HL-60 (cell line): ENCODE measurements around the gene TESK2.

ENCODE experiments used
- DNase-seq, 2 experiments: peaks; one replicate each; pipeline ENCODE4 v3.0.0-alpha.2; 2010 to 2020; ENCODE audit warnings: low read depth in 1 of 2, low spot score in 1 of 2
- H3K27ac ChIP-seq: fragments of 250-450 bp; sonication (Bioruptor Pico); replicated peaks from 2 replicates; pipeline ENCODE4 v1.5.1; 2020; ENCODE audit warnings: mild to moderate bottlenecking, moderate library complexity
- H3K27me3 ChIP-seq: fragments of 250-450 bp; sonication (Bioruptor Pico); 2 replicates; pipeline ENCODE4 v1.5.1; 2021; ENCODE audit warnings: mild to moderate bottlenecking, moderate library complexity; ENCODE audit not compliant: insufficient read depth, poor library complexity, severe bottlenecking
- H3K4me3 ChIP-seq: replicated peaks from 2 replicates; pipeline ENCODE4 v1.5.1; 2011; ENCODE audit warnings: mild to moderate bottlenecking, control low read depth, low read length; ENCODE audit not compliant: insufficient read depth
- CTCF ChIP-seq: IDR thresholded peaks from one replicate; pipeline ENCODE4 v1.5.1; 2011; ENCODE audit warnings: low read length, control low read depth, inconsistent platforms; ENCODE audit not compliant: insufficient read depth
- GABPA ChIP-seq: IDR thresholded peaks from 2 replicates; pipeline ENCODE4 v1.6.1; 2012; ENCODE audit warnings: low read depth
- POLR2AphosphoS5 ChIP-seq: IDR thresholded peaks from 2 replicates; pipeline ENCODE4 v1.6.1; 2012; ENCODE audit warnings: low read depth
- SPI1 ChIP-seq: IDR thresholded peaks from 2 replicates; pipeline ENCODE4 v1.6.1; 2012; ENCODE audit warnings: low read depth, mild to moderate bottlenecking, borderline replicate concordance
- TF ChIP-seq, protein P1 (sequence below): IDR thresholded peaks from 2 replicates; pipeline ENCODE4 v1.6.1; 2012; ENCODE audit warnings: low read depth; ENCODE audit not compliant: insufficient replicate concordance

Gene TESK2

GRCh38 chr1:45437323-45437722 lies 53.6 kb downstream of the TESK2 start:
- TF ChIP-seq GABPA (no peak), CTCF (no peak), SPI1 (peak; percentile 80), POLR2AphosphoS5 (no peak)
- TF ChIP-seq, protein P1, sequence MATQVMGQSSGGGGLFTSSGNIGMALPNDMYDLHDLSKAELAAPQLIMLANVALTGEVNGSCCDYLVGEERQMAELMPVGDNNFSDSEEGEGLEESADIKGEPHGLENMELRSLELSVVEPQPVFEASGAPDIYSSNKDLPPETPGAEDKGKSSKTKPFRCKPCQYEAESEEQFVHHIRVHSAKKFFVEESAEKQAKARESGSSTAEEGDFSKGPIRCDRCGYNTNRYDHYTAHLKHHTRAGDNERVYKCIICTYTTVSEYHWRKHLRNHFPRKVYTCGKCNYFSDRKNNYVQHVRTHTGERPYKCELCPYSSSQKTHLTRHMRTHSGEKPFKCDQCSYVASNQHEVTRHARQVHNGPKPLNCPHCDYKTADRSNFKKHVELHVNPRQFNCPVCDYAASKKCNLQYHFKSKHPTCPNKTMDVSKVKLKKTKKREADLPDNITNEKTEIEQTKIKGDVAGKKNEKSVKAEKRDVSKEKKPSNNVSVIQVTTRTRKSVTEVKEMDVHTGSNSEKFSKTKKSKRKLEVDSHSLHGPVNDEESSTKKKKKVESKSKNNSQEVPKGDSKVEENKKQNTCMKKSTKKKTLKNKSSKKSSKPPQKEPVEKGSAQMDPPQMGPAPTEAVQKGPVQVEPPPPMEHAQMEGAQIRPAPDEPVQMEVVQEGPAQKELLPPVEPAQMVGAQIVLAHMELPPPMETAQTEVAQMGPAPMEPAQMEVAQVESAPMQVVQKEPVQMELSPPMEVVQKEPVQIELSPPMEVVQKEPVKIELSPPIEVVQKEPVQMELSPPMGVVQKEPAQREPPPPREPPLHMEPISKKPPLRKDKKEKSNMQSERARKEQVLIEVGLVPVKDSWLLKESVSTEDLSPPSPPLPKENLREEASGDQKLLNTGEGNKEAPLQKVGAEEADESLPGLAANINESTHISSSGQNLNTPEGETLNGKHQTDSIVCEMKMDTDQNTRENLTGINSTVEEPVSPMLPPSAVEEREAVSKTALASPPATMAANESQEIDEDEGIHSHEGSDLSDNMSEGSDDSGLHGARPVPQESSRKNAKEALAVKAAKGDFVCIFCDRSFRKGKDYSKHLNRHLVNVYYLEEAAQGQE: no peak
- Histone ChIP-seq H3K27me3 (no peaks in the 10 kb centered on the region), H3K4me3 (no peak overlapping the region), H3K27ac (no peak overlapping the region)
- no peak for DNase-seq

DNA sequence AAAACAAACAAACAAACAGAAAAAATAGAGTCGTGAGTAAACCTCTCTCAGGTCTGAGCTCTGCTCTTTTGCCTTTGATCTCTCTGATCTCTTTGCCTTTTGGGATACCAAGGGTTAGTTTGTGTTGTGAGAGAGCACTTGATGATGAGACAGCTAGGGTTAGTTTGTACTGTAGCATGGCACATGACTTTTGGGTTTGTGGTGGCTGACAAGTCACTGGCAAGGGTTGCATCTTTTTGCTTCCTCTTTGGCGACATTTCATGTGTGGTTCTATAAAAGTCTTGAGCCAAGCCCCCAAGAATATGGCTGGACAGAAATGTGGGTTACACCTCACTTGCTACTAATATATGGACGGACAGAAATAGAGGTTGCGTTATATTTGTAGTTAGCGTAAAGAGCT lies 60.5 kb downstream of the TESK2 start:
- Histone ChIP-seq H3K27me3 (no peaks in the 10 kb centered on the region), H3K27ac (no peak overlapping the region), H3K4me3 (no peak overlapping the region)
- TF ChIP-seq GABPA (no peak), POLR2AphosphoS5 (no peak), SPI1 (no peak), CTCF (no peak)
- TF ChIP-seq, protein P1: no peak
- peak; percentile 13 to 25 for DNase-seq

DNA sequence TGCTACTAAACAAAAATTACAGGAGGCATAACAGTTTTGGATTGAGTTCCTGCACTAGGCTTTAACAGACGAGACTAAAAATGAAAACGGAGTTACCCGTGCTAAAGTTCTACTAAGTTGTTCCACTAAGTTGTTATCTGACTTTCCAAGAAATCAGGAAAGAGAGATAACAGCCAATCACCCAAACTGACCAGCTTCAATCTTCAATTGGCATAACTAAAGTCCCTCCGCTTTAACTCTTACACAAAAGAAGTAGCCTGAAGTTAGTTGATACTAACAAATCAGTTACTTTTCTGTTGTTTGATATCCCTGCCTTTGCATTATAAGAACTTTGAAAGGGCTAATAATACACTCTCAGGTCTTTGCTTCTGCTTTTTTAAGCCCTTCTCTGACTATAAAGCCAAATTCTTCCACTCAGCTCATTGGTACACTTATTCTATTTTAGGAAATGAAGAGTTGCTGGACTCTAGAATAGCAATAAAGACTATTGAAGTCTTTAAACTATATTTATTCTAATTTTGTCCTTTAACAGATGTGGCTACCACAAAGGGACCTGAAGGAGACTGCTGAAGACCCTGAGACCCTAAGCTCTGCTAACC lies 61.3 kb downstream of the TESK2 start:
- TF ChIP-seq GABPA (no peak), POLR2AphosphoS5 (no peak), CTCF (no peak), SPI1 (no peak)
- TF ChIP-seq, protein P1: no peak
- no peak for DNase-seq
- Histone ChIP-seq H3K27ac (no peak overlapping the region), H3K4me3 (no peak overlapping the region), H3K27me3 (no peaks in the 10 kb centered on the region)
